Lower lobe of right lung (tissue), 2 donors: ENCODE data around the gene SSC5D. TPM values are rescaled to one million over a fixed set of nuclear protein-coding genes. Genes with fewer than 3 reads are reported as not detected.
A peak's percentile ranks its signal among the peaks of the same experiment; 100 is the strongest.

Experiments used
- ATAC-seq, 2 donors: fragments of 200-7000 bp; cut with Tn5 transposase; one replicate each; pipeline ENCODE4 v1.9.1; 2020 to 2022; ENCODE audit warnings: mild to moderate bottlenecking in 2 of 2, moderate library complexity in 2 of 2
- DNase-seq: peaks from one replicate; pipeline ENCODE4 v3.0.0-alpha.2; 2020
- H3K27ac ChIP-seq: fragments of 200-600 bp; one replicate; pipeline ENCODE4 v1.8.0; 2022
- H3K27me3 ChIP-seq: fragments of 200-600 bp; one replicate; pipeline ENCODE4 v1.8.0; 2022; ENCODE audit warnings: low read depth
- H3K36me3 ChIP-seq: fragments of 200-600 bp; one replicate; pipeline ENCODE4 v1.8.0; 2022; ENCODE audit warnings: mild to moderate bottlenecking
- H3K4me1 ChIP-seq: fragments of 200-600 bp; one replicate; pipeline ENCODE4 v1.8.0; 2022
- H3K4me3 ChIP-seq: fragments of 200-600 bp; one replicate; pipeline ENCODE4 v1.8.0; 2022; ENCODE audit warnings: mild to moderate bottlenecking
- H3K9me3 ChIP-seq: fragments of 200-600 bp; one replicate; pipeline ENCODE4 v1.8.0; 2022
- CTCF ChIP-seq: fragments of 200-600 bp; IDR thresholded peaks from one replicate; pipeline ENCODE4 v1.8.0; 2022; ENCODE audit warnings: antibody characterized with exemption, mild to moderate bottlenecking
- intact Hi-C: fragments of 100-400 bp; cut with DNase I; formaldehyde crosslinking; loops from one replicate; pipeline ENCODE4 v1.11.0; 2022
- total RNA-seq: library from RNA; stranded (reverse); fragmentation: NEBNext Ultra II Directional; extraction: Animal tissue kit (Norgen Biotek cat#: 25700); gene quantifications from one replicate; pipeline ENCODE4 v1.2.1, GENCODE V29; 2021
- donor health status: DM: no; HTN: yes; CAD: no; lungs with severe emphysema.

SSC5D gene
- total RNA-seq, 1 donor from 2014 or later, result 4.7 TPM

- Histone ChIP-seq H3K4me1 (peaks cover 5% of the 10 kb centered on the region), H3K4me3 (no peak overlapping the region), H3K36me3 (no peaks in the 10 kb centered on the region), H3K27me3 (peaks cover 30% of the 10 kb centered on the region), H3K9me3 (no peaks in the 10 kb centered on the region), H3K27ac (no peak overlapping the region)
- DNase-seq (no peak), ATAC-seq (peak; percentile 51 to 72)
- intact Hi-C loops, result no loop called here
- no peak for TF ChIP-seq CTCF
Measured at GRCh38 chr19:55452749-55453346, 35.4 kb upstream of the SSC5D start.

GRCh38 chr19:55453511-55454260 lies 34.5 kb upstream of the SSC5D start:
- ATAC-seq, result no peak
- no peaks in the 10 kb centered on the region for H3K9me3 ChIP-seq

GRCh38 chr19:55454787-55455243 lies 33.4 kb upstream of the SSC5D start:
- DNase-seq, result no peak
- peaks cover 8% of the 10 kb centered on the region for H3K4me1 ChIP-seq
- intact Hi-C loops, result no loop called here
- TF ChIP-seq CTCF, result peak; percentile 44
- no peak overlapping the region for H3K27ac ChIP-seq
- H3K4me3 ChIP-seq, result no peak overlapping the region
- H3K9me3 ChIP-seq, result no peaks in the 10 kb centered on the region
- peaks cover 22% of the 10 kb centered on the region for H3K27me3 ChIP-seq
- no peaks in the 10 kb centered on the region for H3K36me3 ChIP-seq
- no peak for ATAC-seq

More at GRCh38 chr19:55453511-55454260, 34.5 kb upstream of the SSC5D start:
- Histone ChIP-seq H3K4me1 (peaks cover 5% of the 10 kb centered on the region), H3K27ac (no peak overlapping the region), H3K36me3 (no peaks in the 10 kb centered on the region), H3K27me3 (peaks cover 30% of the 10 kb centered on the region), H3K4me3 (no peak overlapping the region)
- no peak for DNase-seq
- no peak for TF ChIP-seq CTCF
- intact Hi-C loops, result no loop called here

- H3K9me3 ChIP-seq, result no peaks in the 10 kb centered on the region
- intact Hi-C loops, result no loop called here
- no peaks in the 10 kb centered on the region for H3K36me3 ChIP-seq
- H3K4me1 ChIP-seq, result peaks cover 17% of the 10 kb centered on the region
- DNase-seq (no peak), ATAC-seq (no peak)
- H3K27ac ChIP-seq, result no peak overlapping the region
- peaks cover 21% of the 10 kb centered on the region for H3K27me3 ChIP-seq
- TF ChIP-seq CTCF, result no peak
- no peak overlapping the region for H3K4me3 ChIP-seq
Measured at GRCh38 chr19:55455576-55456235, 32.5 kb upstream of the SSC5D start.

GRCh38 chr19:55456347-55456746 lies 31.9 kb upstream of the SSC5D start:
- H3K27ac ChIP-seq, result no peak overlapping the region
- H3K9me3 ChIP-seq, result no peaks in the 10 kb centered on the region
- H3K27me3 ChIP-seq, result peaks cover 17% of the 10 kb centered on the region
- TF ChIP-seq CTCF, result no peak
- peaks cover 20% of the 10 kb centered on the region for H3K4me1 ChIP-seq
- H3K36me3 ChIP-seq, result no peaks in the 10 kb centered on the region
- ATAC-seq (no peak), DNase-seq (no peak)
- H3K4me3 ChIP-seq, result no peak overlapping the region
- intact Hi-C loops, result no loop called here
